Ishikawa (cell line): ENCODE data around the gene RNH1.

Experiments used
- EP300 ChIP-seq: IDR thresholded peaks from 2 replicates; pipeline ENCODE4 v1.6.1; 2012; ENCODE audit warnings: borderline replicate concordance
- TAF1 ChIP-seq: IDR thresholded peaks from 2 replicates; pipeline ENCODE4 v1.6.1; 2012; ENCODE audit warnings: low read depth, mild to moderate bottlenecking
- TEAD4 ChIP-seq: IDR thresholded peaks from 2 replicates; pipeline ENCODE4 v1.6.1; 2012
- TF ChIP-seq, protein P1 (sequence below): IDR thresholded peaks from 2 replicates; pipeline ENCODE4 v1.6.1; 2012

DNA sequence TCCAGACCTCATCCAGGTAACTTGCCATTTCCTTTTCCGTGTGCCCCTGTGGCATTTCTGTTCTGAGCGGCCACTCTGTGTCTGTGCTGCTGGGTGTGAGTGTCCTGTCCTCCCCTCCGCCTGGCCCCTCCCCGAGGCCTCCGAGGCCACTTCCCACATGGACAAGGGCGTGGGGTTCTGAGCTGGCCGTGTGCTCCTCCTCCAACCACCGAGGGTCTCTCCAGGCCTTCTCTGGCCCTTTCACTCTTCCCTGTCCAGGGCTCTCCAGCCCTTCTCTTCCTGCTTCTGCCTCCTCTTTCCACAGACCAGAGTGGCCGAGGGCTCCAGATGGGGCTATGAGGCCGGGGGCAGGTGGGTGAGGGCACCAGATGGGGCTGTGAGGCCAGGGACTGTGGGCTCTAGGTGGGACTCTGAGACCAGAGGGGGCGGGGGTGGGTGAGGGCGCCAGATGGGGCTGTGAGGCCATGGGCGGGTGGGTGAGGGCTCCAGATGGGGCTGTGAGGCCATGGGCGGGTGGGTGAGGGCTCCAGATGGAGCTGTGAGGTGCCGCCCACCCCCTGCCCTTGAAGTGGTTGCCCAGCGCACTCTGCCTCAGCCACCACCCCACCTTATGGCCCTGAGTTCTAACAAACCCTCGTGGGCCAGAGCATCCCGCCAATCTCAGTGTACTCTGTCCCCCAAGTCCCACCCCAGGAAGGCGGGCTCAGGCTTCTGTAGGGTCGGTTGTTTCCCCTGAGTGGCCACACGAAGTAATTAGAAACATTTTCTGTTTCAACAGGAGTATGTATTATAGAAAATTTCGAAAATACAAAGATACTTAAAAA lies 32.9 kb downstream of the RNH1 start:
- no peak for TF ChIP-seq EP300
- TF ChIP-seq TAF1: no peak
- no peak for TF ChIP-seq TEAD4
- TF ChIP-seq, protein P1, sequence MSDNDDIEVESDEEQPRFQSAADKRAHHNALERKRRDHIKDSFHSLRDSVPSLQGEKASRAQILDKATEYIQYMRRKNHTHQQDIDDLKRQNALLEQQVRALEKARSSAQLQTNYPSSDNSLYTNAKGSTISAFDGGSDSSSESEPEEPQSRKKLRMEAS: no peak
